AG10803 (cell line): ENCODE results near the gene EPHA2.

Experiments used
- DNase-seq: peaks from one replicate; pipeline ENCODE4 v3.0.0; 2010; ENCODE audit warnings: low read depth
- H3K4me3 ChIP-seq: 2 replicates; pipeline ENCODE4 v1.5.1; 2011; ENCODE audit warnings: mild to moderate bottlenecking, low read length, control low read depth
- CTCF ChIP-seq: conservative IDR thresholded peaks from 2 replicates; pipeline ENCODE4 v1.5.1; 2011; ENCODE audit warnings: mild to moderate bottlenecking, low read length, control low read depth, inconsistent platforms

Gene EPHA2

GRCh38 chr1:16142383-16142995 is 13.4 kb downstream of the EPHA2 start:
- no peak overlapping the region for H3K4me3 ChIP-seq
- no peak for TF ChIP-seq CTCF
- no peak for DNase-seq

- DNase-seq: peak; percentile 41
- no peak; the same call in 1 of the 2 replicates for TF ChIP-seq CTCF
- H3K4me3 ChIP-seq: no peak overlapping the region
Measured at GRCh38 chr1:16141573-16142336, 14.1 kb downstream of the EPHA2 start.

- TF ChIP-seq CTCF: no peak
- H3K4me3 ChIP-seq: no peak overlapping the region
- no peak for DNase-seq
Measured at GRCh38 chr1:16140068-16140596, 15.7 kb downstream of the EPHA2 start.

- no peak for TF ChIP-seq CTCF
- DNase-seq: peak; percentile 89
- H3K4me3 ChIP-seq: no peak overlapping the region
Measured at GRCh38 chr1:16139473-16139962, 16.4 kb downstream of the EPHA2 start.

GRCh38 chr1:16138772-16139221 is 17.1 kb downstream of the EPHA2 start:
- no peak for TF ChIP-seq CTCF
- no peak for DNase-seq

GRCh38 chr1:16137890-16138467 is 17.9 kb downstream of the EPHA2 start:
- no peak overlapping the region for H3K4me3 ChIP-seq
- no peak for TF ChIP-seq CTCF
- no peak for DNase-seq

More at GRCh38 chr1:16138772-16139221, 17.1 kb downstream of the EPHA2 start:
- H3K4me3 ChIP-seq: no peak overlapping the region
